Measurements from ENCODE around the gene CAPN1.
"Not testable (repeated sequence)": the region's sequence is repeated elsewhere in the genome, so short reads cannot be mapped to it uniquely, and the experiment has no call there.

The CAPN1 gene

GRCh38 chr11:65159012-65159411 is 22.7 kb upstream of the CAPN1 start:
- in situ Hi-C loops (cut with HindIII; ENCODE audit: low sequenced_read_pairs), result no loop called here

GRCh38 chr11:65160643-65161042 is 21.1 kb upstream of the CAPN1 start:
- in situ Hi-C loops (cut with HindIII; ENCODE audit: low sequenced_read_pairs), result no loop called here

- in situ Hi-C loops (cut with HindIII; ENCODE audit: low sequenced_read_pairs), result no loop called here
These were observed 18.0 kb upstream of the CAPN1 start for GRCh38 chr11:65163684-65164083.

- in situ Hi-C loops (cut with HindIII; ENCODE audit: low sequenced_read_pairs), result no loop called here
These were observed 16.1 kb upstream of the CAPN1 start for GRCh38 chr11:65165410-65166317.

GRCh38 chr11:65166893-65167292 is 14.8 kb upstream of the CAPN1 start:
- in situ Hi-C loops (cut with HindIII; ENCODE audit: low sequenced_read_pairs), result no loop called here

- in situ Hi-C loops (cut with HindIII; ENCODE audit: low sequenced_read_pairs), result no loop called here
These were observed 14.1 kb upstream of the CAPN1 start for GRCh38 chr11:65167656-65168055.

- in situ Hi-C loops (cut with HindIII; ENCODE audit: low sequenced_read_pairs), result no loop called here
These were observed 12.5 kb upstream of the CAPN1 start for GRCh38 chr11:65169164-65169641.

GRCh38 chr11:65170058-65170534 is 11.6 kb upstream of the CAPN1 start, which contains the start of gene SPDYC:
TSS of gene SPDYC (plus strand) at chr11:65170233. CDS start at chr11:65171358, 1,125 bp downstream.
- in situ Hi-C loops (cut with HindIII; ENCODE audit: low sequenced_read_pairs), result no loop called here

GRCh38 chr11:65172600-65172999 is 9.1 kb upstream of the CAPN1 start:
- in situ Hi-C loops (cut with HindIII; ENCODE audit: low sequenced_read_pairs), result no loop called here

- in situ Hi-C loops (cut with HindIII; ENCODE audit: low sequenced_read_pairs), result not testable (repeated sequence)
These were observed 7.1 kb upstream of the CAPN1 start for GRCh38 chr11:65174571-65175010.

- in situ Hi-C loops (cut with HindIII; ENCODE audit: low sequenced_read_pairs), result no loop called here
These were observed 705 bp upstream of the CAPN1 start for GRCh38 chr11:65180877-65181568.

- in situ Hi-C loops (cut with HindIII; ENCODE audit: low sequenced_read_pairs), result no loop called here
These were observed 786 bp downstream of the CAPN1 start for GRCh38 chr11:65182258-65183170.

- in situ Hi-C loops (cut with HindIII; ENCODE audit: low sequenced_read_pairs), result no loop called here
These were observed 1.6 kb downstream of the CAPN1 start for GRCh38 chr11:65183201-65183891.

GRCh38 chr11:65184146-65184545 is 2.4 kb downstream of the CAPN1 start:
- in situ Hi-C loops (cut with HindIII; ENCODE audit: low sequenced_read_pairs), result no loop called here

- in situ Hi-C loops (cut with HindIII; ENCODE audit: low sequenced_read_pairs), result no loop called here
These were observed 3.4 kb downstream of the CAPN1 start for GRCh38 chr11:65185171-65185570.

GRCh38 chr11:65185869-65186341 is 4.2 kb downstream of the CAPN1 start:
- in situ Hi-C loops (cut with HindIII; ENCODE audit: low sequenced_read_pairs), result no loop called here

- in situ Hi-C loops (cut with HindIII; ENCODE audit: low sequenced_read_pairs), result no loop called here
These were observed 5.0 kb downstream of the CAPN1 start for GRCh38 chr11:65186701-65187100.

- in situ Hi-C loops (cut with HindIII; ENCODE audit: low sequenced_read_pairs), result no loop called here
These were observed 5.5 kb downstream of the CAPN1 start for GRCh38 chr11:65187146-65187675.

- in situ Hi-C loops (cut with HindIII; ENCODE audit: low sequenced_read_pairs), result no loop called here
These were observed 6.3 kb downstream of the CAPN1 start for GRCh38 chr11:65187971-65188461.
